Activated CD8-positive, alpha-beta T cell treated with anti-CD3 and anti-CD28 coated beads for 36 hours (primary cell): Measurements from ENCODE around the gene RPLP2. TPM values are rescaled to one million over a fixed set of nuclear protein-coding genes. Genes with fewer than 3 reads are reported as not detected.
A peak's percentile ranks its signal among the peaks of the same experiment; 100 is the strongest.

Experiments used
- ATAC-seq: fragments of 200-7000 bp; cut with Tn5 transposase; one replicate; pipeline ENCODE4 v1.10.0; 2021; ENCODE audit warnings: mild to moderate bottlenecking, moderate library complexity
- CTCF ChIA-PET: fragments of 350-600 bp; sonication (Branson Sonifier 250); formaldehyde crosslinking; loops from one replicate; lab custom pipeline; 2021; ENCODE audit warnings: antibody characterized with exemption; lab: Charles Lee
- POLR2A ChIA-PET: fragments of 350-600 bp; sonication (Branson Sonifier 250); formaldehyde crosslinking; loops from one replicate; lab custom pipeline; 2021; ENCODE audit warnings: antibody characterized with exemption; lab: Charles Lee
- DNase-seq: peaks from one replicate; pipeline ENCODE4 v3.0.0-alpha.2; 2020
- H3K27ac Mint-ChIP-seq: one replicate; pipeline ENCODE4 v1.8.0; 2021; ENCODE audit warnings: mild to moderate bottlenecking, mixed read lengths
- H3K27me3 Mint-ChIP-seq: one replicate; pipeline ENCODE4 v1.8.0; 2021; ENCODE audit warnings: mixed read lengths
- H3K36me3 Mint-ChIP-seq: one replicate; pipeline ENCODE4 v1.8.0; 2021; ENCODE audit warnings: low read depth, mixed read lengths
- H3K4me1 Mint-ChIP-seq: one replicate; pipeline ENCODE4 v1.8.0; 2021; ENCODE audit warnings: low read depth, mixed read lengths
- H3K4me3 Mint-ChIP-seq: one replicate; pipeline ENCODE4 v1.8.0; 2021; ENCODE audit warnings: mild to moderate bottlenecking, moderate library complexity, mixed read lengths
- H3K9me3 Mint-ChIP-seq: one replicate; pipeline ENCODE4 v1.8.0; 2021; ENCODE audit warnings: mixed read lengths
- CTCF ChIP-seq: fragments of 200-600 bp; IDR thresholded peaks from one replicate; pipeline ENCODE4 v1.8.0; 2022; ENCODE audit warnings: antibody characterized with exemption, mild to moderate bottlenecking
- intact Hi-C: fragments of 100-400 bp; cut with micrococcal nuclease; formaldehyde crosslinking; loops from one replicate; pipeline ENCODE4 v1.10.0; 2022
- total RNA-seq, 2 experiments: library from RNA; stranded (reverse); gene quantifications; one replicate each; pipeline ENCODE4 v1.2.3, GENCODE V29; 2021

The RPLP2 gene
- total RNA-seq, 2 experiments from 2014 or later, result 3,638 to 3,686 TPM

- ChIA-PET CTCF (interaction anchor here (1.2 kb wide), 1 partner anchor 18 kb away, joined by 4 read pairs; no protein-coding TSS in a partner anchor), POLR2A (interaction anchor here (1.1 to 21.1 kb wide), 3 partner anchors 8 to 14 kb away, joined by 3 to 273 read pairs (median 81); partner anchors contain the start of genes PNPLA2, POLR2L, RPLP2 and TSPAN4)
- peaks cover 38% of the 10 kb centered on the region for H3K27me3 Mint-ChIP-seq
- TF ChIP-seq CTCF, result no peak
- H3K36me3 Mint-ChIP-seq, result peaks cover 13% of the 10 kb centered on the region
- H3K4me3 Mint-ChIP-seq, result peak overlapping the region; percentile 65
- no peaks in the 10 kb centered on the region for H3K9me3 Mint-ChIP-seq
- no peak overlapping the region for H3K27ac Mint-ChIP-seq
- H3K4me1 Mint-ChIP-seq, result peaks cover 36% of the 10 kb centered on the region
- intact Hi-C loops, result no loop called here
- DNase-seq, result peak; percentile 42
- peak; percentile 14 for ATAC-seq
Measured at GRCh38 chr11:826836-827145, 17.0 kb downstream of the RPLP2 start.

- no peak for TF ChIP-seq CTCF
- peaks cover 13% of the 10 kb centered on the region for H3K36me3 Mint-ChIP-seq
- H3K27ac Mint-ChIP-seq, result no peak overlapping the region
- DNase-seq (peak; percentile 42), ATAC-seq (peak; percentile 28)
- ChIA-PET POLR2A (interaction anchor here (9.3 to 21.1 kb wide), 2 partner anchors 11 to 14 kb away, joined by 81 to 273 read pairs; partner anchors contain the start of genes PNPLA2, POLR2L, RPLP2 and TSPAN4), CTCF (interaction anchor here (1.2 to 1.3 kb wide), 2 partner anchors 16 to 17 kb away, joined by 3 to 4 read pairs; partner anchors contain the start of genes POLR2L and TSPAN4)
- peaks cover 33% of the 10 kb centered on the region for H3K4me1 Mint-ChIP-seq
- intact Hi-C loops, result no loop called here
- H3K27me3 Mint-ChIP-seq, result peaks cover 39% of the 10 kb centered on the region
- no peaks in the 10 kb centered on the region for H3K9me3 Mint-ChIP-seq
- H3K4me3 Mint-ChIP-seq, result peak overlapping the region; percentile 65
Measured at GRCh38 chr11:827146-827896, 17.6 kb downstream of the RPLP2 start.

- peaks cover 33% of the 10 kb centered on the region for H3K4me1 Mint-ChIP-seq
- H3K9me3 Mint-ChIP-seq, result no peaks in the 10 kb centered on the region
- peaks cover 13% of the 10 kb centered on the region for H3K36me3 Mint-ChIP-seq
- ChIA-PET POLR2A (interaction anchor here (9.3 to 21.1 kb wide), 2 partner anchors 12 to 13 kb away, joined by 81 to 273 read pairs; partner anchors contain the start of genes PNPLA2, POLR2L, RPLP2 and TSPAN4), CTCF (interaction anchor here (1.2 to 1.3 kb wide), 2 partner anchors 15 to 16 kb away, joined by 3 to 4 read pairs; partner anchors contain the start of genes POLR2L and TSPAN4)
- H3K27me3 Mint-ChIP-seq, result peaks cover 39% of the 10 kb centered on the region
- H3K27ac Mint-ChIP-seq, result no peak within 1 kb of the TSS
- intact Hi-C loops, result no loop called here
- H3K4me3 Mint-ChIP-seq, result peak within 1 kb of the TSS; percentile 65
- no peak for TF ChIP-seq CTCF
- ATAC-seq (no peak), DNase-seq (peak; percentile 21)
Measured at GRCh38 chr11:827897-828192, 18.1 kb downstream of the RPLP2 start, which contains the start of gene CRACR2B. TSS of gene CRACR2B (plus strand) at chr11:827919. CDS start at chr11:828608, 689 bp downstream.

GRCh38 chr11:828506-829175, 18.9 kb downstream of the RPLP2 start:
- H3K36me3 Mint-ChIP-seq, result peaks cover 11% of the 10 kb centered on the region
- H3K4me1 Mint-ChIP-seq, result peaks cover 34% of the 10 kb centered on the region
- DNase-seq (no peak), ATAC-seq (no peak)
- ChIA-PET POLR2A (interaction anchor here (9.3 to 21.1 kb wide), 2 partner anchors 13 kb away, joined by 81 to 273 read pairs; partner anchors contain the start of genes PNPLA2, POLR2L, RPLP2 and TSPAN4), CTCF (interaction anchor here (0.9 to 1.3 kb wide), 2 partner anchors 10 to 14 kb away, joined by 3 read pairs; partner anchors contain the start of genes PNPLA2, POLR2L and TSPAN4)
- intact Hi-C loops, result no loop called here
- peaks cover 39% of the 10 kb centered on the region for H3K27me3 Mint-ChIP-seq
- no peak overlapping the region for H3K4me3 Mint-ChIP-seq
- no peak for TF ChIP-seq CTCF
- no peaks in the 10 kb centered on the region for H3K9me3 Mint-ChIP-seq
- no peak overlapping the region for H3K27ac Mint-ChIP-seq
